HEK293 (cell line): ENCODE measurements around the gene NCOA6.

ENCODE experiments used
- CTCF ChIA-PET: fragments of 350-600 bp; formaldehyde crosslinking; extraction: SDS; loops from one replicate; lab custom pipeline; 2021; ENCODE audit warnings: antibody characterized with exemption; lab: Yijun Ruan, JAX
- POLR2A ChIA-PET: fragments of 300-600 bp; formaldehyde crosslinking; extraction: SDS; loops from one replicate; lab custom pipeline; 2020; ENCODE audit warnings: antibody characterized with exemption, inconsistent platforms; lab: Yijun Ruan, JAX
- H3K27ac ChIP-seq: fragments of 200-500 bp; sonication (Bioruptor generic); 2 replicates; pipeline ENCODE4 v1.5.1; 2014; ENCODE audit warnings: low read depth, low read length, control low read depth, inconsistent platforms; ENCODE audit errors: extremely low read depth
- H3K36me3 ChIP-seq, 2 experiments: fragments of 200-500 bp in 1 of 2; sonication (Bioruptor generic) in 1 of 2; 1 replicate in 1 of 2; 2 replicates in 1 of 2; pipeline ENCODE4 v1.5.1; 2014 to 2017; ENCODE audit warnings: inconsistent platforms in 2 of 2, low read length in 2 of 2; ENCODE audit not compliant: control insufficient read depth in 2 of 2, insufficient read depth in 1 of 2
- H3K4me1 ChIP-seq: fragments of 200-500 bp; sonication (Bioruptor generic); 2 replicates; pipeline ENCODE4 v1.5.1; 2014; ENCODE audit warnings: mild to moderate bottlenecking, low read length, inconsistent platforms; ENCODE audit not compliant: control insufficient read depth, insufficient read depth
- H3K4me3 ChIP-seq: 2 replicates; pipeline ENCODE4 v1.5.1; 2011; ENCODE audit warnings: low read depth, mild to moderate bottlenecking, control low read depth, low read length, moderate library complexity
- H3K9me3 ChIP-seq: fragments of 200-500 bp; sonication (Bioruptor generic); 2 replicates; pipeline ENCODE4 v1.5.1; 2014; ENCODE audit warnings: low read depth, low read length, inconsistent platforms; ENCODE audit not compliant: control insufficient read depth, insufficient read depth
- GLI2 ChIP-seq: fragments of 450-650 bp; formaldehyde crosslinking; IDR thresholded peaks from 2 replicates; pipeline ENCODE4; 2017; ENCODE audit warnings: missing biosample characterization, missing genetic modification characterization, low read depth, borderline replicate concordance
- GLIS1 ChIP-seq: fragments of 450-650 bp; formaldehyde crosslinking; IDR thresholded peaks from 2 replicates; pipeline ENCODE4 v1.5.1; 2016; ENCODE audit warnings: missing biosample characterization, missing genetic modification characterization
- IKZF3 ChIP-seq: fragments of 450-650 bp; IDR thresholded peaks from 2 replicates; pipeline ENCODE4 v1.5.0; 2018; ENCODE audit warnings: missing biosample characterization, mild to moderate bottlenecking, missing genetic modification characterization, moderate library complexity
- KLF1 ChIP-seq: fragments of 450-650 bp; formaldehyde crosslinking; IDR thresholded peaks from 2 replicates; pipeline ENCODE4 v1.5.1; 2016; ENCODE audit warnings: missing biosample characterization, missing genetic modification characterization
- RBAK ChIP-seq: fragments of 450-650 bp; formaldehyde crosslinking; IDR thresholded peaks from 2 replicates; pipeline ENCODE4 v1.5.1; 2016; ENCODE audit warnings: missing biosample characterization, missing genetic modification characterization
- REPIN1 ChIP-seq: fragments of 450-650 bp; formaldehyde crosslinking; IDR thresholded peaks from 2 replicates; pipeline ENCODE4 v1.5.1; 2017; ENCODE audit warnings: missing biosample characterization, missing genetic modification characterization, low read depth
- SCRT2 ChIP-seq: fragments of 450-650 bp; formaldehyde crosslinking; IDR thresholded peaks from 2 replicates; pipeline ENCODE4 v1.5.1; 2016; ENCODE audit warnings: missing biosample characterization, missing genetic modification characterization
- SP2 ChIP-seq: fragments of 450-650 bp; formaldehyde crosslinking; IDR thresholded peaks from 2 replicates; pipeline ENCODE4 v1.5.1; 2016; ENCODE audit warnings: missing biosample characterization, missing genetic modification characterization
- YY2 ChIP-seq: fragments of 450-650 bp; formaldehyde crosslinking; IDR thresholded peaks from 2 replicates; pipeline ENCODE4 v1.5.1; 2016; ENCODE audit warnings: missing biosample characterization, missing genetic modification characterization
- ZBTB21 ChIP-seq: fragments of 450-650 bp; formaldehyde crosslinking; IDR thresholded peaks from 2 replicates; pipeline ENCODE4 v1.5.1; 2017; ENCODE audit warnings: missing biosample characterization, missing genetic modification characterization
- ZFP37 ChIP-seq: fragments of 450-650 bp; formaldehyde crosslinking; IDR thresholded peaks from 2 replicates; pipeline ENCODE4 v1.5.1; 2016; ENCODE audit warnings: missing biosample characterization, missing genetic modification characterization
- ZNF146 ChIP-seq: fragments of 450-650 bp; formaldehyde crosslinking; IDR thresholded peaks from 2 replicates; pipeline ENCODE4 v1.5.1; 2016; ENCODE audit warnings: missing biosample characterization, missing genetic modification characterization
- ZNF16 ChIP-seq: fragments of 450-650 bp; formaldehyde crosslinking; IDR thresholded peaks from 2 replicates; pipeline ENCODE4 v1.5.1; 2016; ENCODE audit warnings: low read depth, missing biosample characterization, missing genetic modification characterization
- ZNF214 ChIP-seq: fragments of 450-650 bp; formaldehyde crosslinking; IDR thresholded peaks from 2 replicates; pipeline ENCODE4 v1.5.1; 2017; ENCODE audit warnings: missing biosample characterization, mild to moderate bottlenecking, missing genetic modification characterization, borderline replicate concordance
- ZNF24 ChIP-seq: fragments of 450-650 bp; formaldehyde crosslinking; IDR thresholded peaks from 2 replicates; pipeline ENCODE4 v1.5.1; 2016; ENCODE audit warnings: missing biosample characterization, missing genetic modification characterization
- ZNF341 ChIP-seq: fragments of 450-650 bp; formaldehyde crosslinking; IDR thresholded peaks from 2 replicates; pipeline ENCODE4; 2016; ENCODE audit warnings: low read depth, missing biosample characterization, missing genetic modification characterization
- ZNF394 ChIP-seq: fragments of 450-650 bp; formaldehyde crosslinking; IDR thresholded peaks from 2 replicates; pipeline ENCODE4 v1.5.1; 2016; ENCODE audit warnings: missing biosample characterization, missing genetic modification characterization, mild to moderate bottlenecking, moderate library complexity, borderline replicate concordance
- ZNF473 ChIP-seq: fragments of 450-650 bp; formaldehyde crosslinking; IDR thresholded peaks from 2 replicates; pipeline ENCODE4 v1.5.1; 2017; ENCODE audit warnings: missing biosample characterization, missing genetic modification characterization
- ZNF654 ChIP-seq: fragments of 450-650 bp; formaldehyde crosslinking; IDR thresholded peaks from 2 replicates; pipeline ENCODE4 v1.5.1; 2016; ENCODE audit warnings: low read depth, missing biosample characterization, missing genetic modification characterization
- ZNF701 ChIP-seq: fragments of 450-650 bp; formaldehyde crosslinking; IDR thresholded peaks from 2 replicates; pipeline ENCODE4 v1.5.1; 2016; ENCODE audit warnings: missing biosample characterization, missing genetic modification characterization
- ZNF785 ChIP-seq: fragments of 450-650 bp; formaldehyde crosslinking; IDR thresholded peaks from 2 replicates; pipeline ENCODE4 v1.5.1; 2016; ENCODE audit warnings: missing biosample characterization, missing genetic modification characterization
- TF ChIP-seq, protein P1 (sequence below): fragments of 450-650 bp; formaldehyde crosslinking; optimal IDR thresholded peaks from 2 replicates; pipeline ENCODE3; 2016; ENCODE audit warnings: missing biosample characterization, mild to moderate bottlenecking, missing genetic modification characterization
- TF ChIP-seq, protein P2 (sequence below): fragments of 450-650 bp; formaldehyde crosslinking; IDR thresholded peaks from 2 replicates; pipeline ENCODE4 v1.5.1; 2016; ENCODE audit warnings: missing biosample characterization, missing genetic modification characterization, low read depth
- TF ChIP-seq, protein P3 (sequence below): fragments of 450-650 bp; formaldehyde crosslinking; IDR thresholded peaks from 2 replicates; pipeline ENCODE4 v1.5.1; 2016; ENCODE audit warnings: missing biosample characterization, missing genetic modification characterization
- TF ChIP-seq, protein P4 (sequence below): fragments of 450-650 bp; formaldehyde crosslinking; IDR thresholded peaks from 2 replicates; pipeline ENCODE4 v1.5.1; 2016; ENCODE audit warnings: missing biosample characterization, missing genetic modification characterization

Gene NCOA6

DNA sequence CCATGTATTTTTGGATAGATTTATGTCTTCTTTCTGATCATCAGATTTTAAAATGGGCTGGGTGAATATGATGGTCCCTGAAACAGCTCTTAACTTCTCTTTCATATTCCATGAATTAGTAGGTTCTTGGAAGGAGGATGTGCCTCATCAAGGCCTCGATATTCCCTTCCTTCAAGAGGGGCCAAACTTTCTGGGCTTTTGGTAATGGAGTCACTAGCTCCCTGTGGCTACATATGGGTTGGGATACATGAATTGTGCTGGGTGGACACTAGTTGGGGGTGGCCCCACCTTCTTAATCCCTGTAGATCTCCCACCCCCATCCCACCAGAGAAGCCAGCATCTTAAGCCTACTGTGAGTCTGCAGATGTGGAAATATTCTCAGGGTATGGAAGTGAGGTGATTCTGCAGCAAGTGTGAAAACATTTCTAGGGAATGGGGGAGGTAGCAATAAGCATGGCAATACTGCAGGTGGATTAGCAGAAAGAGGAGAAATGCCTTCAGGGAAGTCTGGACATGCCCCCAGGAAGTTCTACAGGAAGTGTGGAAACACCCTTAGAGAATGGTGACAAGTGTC, 119.1 kb downstream of the NCOA6 start:
- Histone ChIP-seq H3K27ac (no peak overlapping the region), H3K4me3 (no peak overlapping the region), H3K4me1 (peaks cover 10% of the 10 kb centered on the region), H3K36me3 (peaks cover 0 to 11% of the 10 kb centered on the region in 2 experiments; a peak in 1 of 3 replicates), H3K9me3 (no peaks in the 10 kb centered on the region)
- CTCF ChIA-PET = interaction anchor here (0.6 to 2.1 kb wide), 5 partner anchors 9 to 394 kb away, joined by 3 to 21 read pairs (median 4); no protein-coding TSS in a partner anchor
- POLR2A ChIA-PET = interaction anchor here (0.9 kb wide), 1 partner anchor 29 kb away, joined by 3 read pairs; the partner anchor contains the start of gene PIGU
- TF ChIP-seq, protein P1, sequence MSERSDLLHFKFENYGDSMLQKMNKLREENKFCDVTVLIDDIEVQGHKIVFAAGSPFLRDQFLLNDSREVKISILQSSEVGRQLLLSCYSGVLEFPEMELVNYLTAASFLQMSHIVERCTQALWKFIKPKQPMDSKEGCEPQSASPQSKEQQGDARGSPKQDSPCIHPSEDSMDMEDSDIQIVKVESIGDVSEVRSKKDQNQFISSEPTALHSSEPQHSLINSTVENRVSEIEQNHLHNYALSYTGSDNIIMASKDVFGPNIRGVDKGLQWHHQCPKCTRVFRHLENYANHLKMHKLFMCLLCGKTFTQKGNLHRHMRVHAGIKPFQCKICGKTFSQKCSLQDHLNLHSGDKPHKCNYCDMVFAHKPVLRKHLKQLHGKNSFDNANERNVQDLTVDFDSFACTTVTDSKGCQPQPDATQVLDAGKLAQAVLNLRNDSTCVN (tag by site-specific recombination) = no peak
- TF ChIP-seq GLIS1 (tag by site-specific recombination) = no peak
- no peak for TF ChIP-seq ZNF146 (tag by site-specific recombination)
- TF ChIP-seq ZNF24 (tag by site-specific recombination) = no peak
- no peak for TF ChIP-seq ZNF785 (tag by site-specific recombination)
- no peak for TF ChIP-seq ZNF214 (tag by site-specific recombination)
- TF ChIP-seq ZNF473 (tag by site-specific recombination) = no peak
- TF ChIP-seq, protein P2, sequence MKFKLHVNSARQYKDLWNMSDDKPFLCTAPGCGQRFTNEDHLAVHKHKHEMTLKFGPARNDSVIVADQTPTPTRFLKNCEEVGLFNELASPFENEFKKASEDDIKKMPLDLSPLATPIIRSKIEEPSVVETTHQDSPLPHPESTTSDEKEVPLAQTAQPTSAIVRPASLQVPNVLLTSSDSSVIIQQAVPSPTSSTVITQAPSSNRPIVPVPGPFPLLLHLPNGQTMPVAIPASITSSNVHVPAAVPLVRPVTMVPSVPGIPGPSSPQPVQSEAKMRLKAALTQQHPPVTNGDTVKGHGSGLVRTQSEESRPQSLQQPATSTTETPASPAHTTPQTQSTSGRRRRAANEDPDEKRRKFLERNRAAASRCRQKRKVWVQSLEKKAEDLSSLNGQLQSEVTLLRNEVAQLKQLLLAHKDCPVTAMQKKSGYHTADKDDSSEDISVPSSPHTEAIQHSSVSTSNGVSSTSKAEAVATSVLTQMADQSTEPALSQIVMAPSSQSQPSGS (tag by site-specific recombination) = no peak
- TF ChIP-seq YY2 = no peak

DNA sequence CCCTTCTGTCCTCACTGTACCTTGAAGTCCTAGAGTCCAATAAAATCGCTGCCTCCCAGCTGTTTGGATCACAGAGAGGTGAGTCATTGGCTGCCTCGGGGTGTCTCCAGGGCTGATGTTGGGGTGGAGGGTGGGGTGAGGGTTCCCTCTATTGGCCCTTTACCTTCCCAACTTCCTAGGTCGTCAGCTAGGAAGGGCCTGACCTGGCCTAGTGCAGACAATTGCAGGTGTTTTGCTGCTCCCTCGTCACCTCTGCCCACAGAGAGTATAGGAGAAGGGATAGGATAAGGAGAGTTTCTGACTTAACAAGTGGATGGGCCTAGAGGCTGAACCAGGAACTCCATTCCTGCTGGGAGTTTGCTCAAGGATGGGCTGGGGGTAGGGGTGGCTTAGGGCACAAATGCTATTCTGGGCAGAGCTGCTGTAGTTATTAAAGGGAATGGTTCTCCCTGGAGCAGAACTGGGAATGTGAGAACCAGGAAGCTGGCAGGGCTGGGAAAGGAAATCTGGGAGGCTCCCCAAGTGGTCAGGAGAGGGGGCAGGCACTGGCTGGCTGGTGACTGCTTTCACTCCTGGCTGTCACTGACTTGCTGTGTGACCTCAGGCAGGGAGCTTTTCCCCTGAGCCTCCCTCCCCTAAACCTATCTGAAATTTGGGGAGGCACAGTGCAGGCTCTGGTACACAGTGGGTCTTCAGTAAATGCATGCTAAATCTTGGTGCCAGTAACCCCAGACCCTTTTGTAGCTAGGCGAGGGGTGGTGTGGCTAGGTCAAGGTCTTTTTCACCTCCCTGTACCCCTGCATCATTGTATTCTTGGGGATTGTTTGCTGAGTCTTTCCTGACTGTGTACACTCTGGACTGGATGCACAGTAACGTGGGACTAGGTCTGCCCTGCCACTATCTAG, 119.8 kb downstream of the NCOA6 start:
- H3K27ac ChIP-seq = no peak overlapping the region
- H3K9me3 ChIP-seq = no peaks in the 10 kb centered on the region
- H3K4me1 ChIP-seq = peaks cover 10% of the 10 kb centered on the region
- H3K36me3 ChIP-seq = peaks cover 0 to 3% of the 10 kb centered on the region in 2 experiments; a peak in 1 of 3 replicates
- ChIA-PET CTCF (interaction anchor here (0.6 to 1.2 kb wide), 4 partner anchors 8 to 600 kb away, joined by 3 to 4 read pairs (median 3); no protein-coding TSS in a partner anchor), POLR2A (interaction anchor here (0.9 kb wide), 1 partner anchor 29 kb away, joined by 3 read pairs; the partner anchor contains the start of gene PIGU)
- no peak overlapping the region for H3K4me3 ChIP-seq
- TF ChIP-seq, protein P3, sequence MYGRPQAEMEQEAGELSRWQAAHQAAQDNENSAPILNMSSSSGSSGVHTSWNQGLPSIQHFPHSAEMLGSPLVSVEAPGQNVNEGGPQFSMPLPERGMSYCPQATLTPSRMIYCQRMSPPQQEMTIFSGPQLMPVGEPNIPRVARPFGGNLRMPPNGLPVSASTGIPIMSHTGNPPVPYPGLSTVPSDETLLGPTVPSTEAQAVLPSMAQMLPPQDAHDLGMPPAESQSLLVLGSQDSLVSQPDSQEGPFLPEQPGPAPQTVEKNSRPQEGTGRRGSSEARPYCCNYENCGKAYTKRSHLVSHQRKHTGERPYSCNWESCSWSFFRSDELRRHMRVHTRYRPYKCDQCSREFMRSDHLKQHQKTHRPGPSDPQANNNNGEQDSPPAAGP (tag by site-specific recombination) = no peak
- TF ChIP-seq ZNF701 (tag by site-specific recombination) (no peak), ZBTB21 (tag by site-specific recombination) (no peak), RBAK (tag by site-specific recombination) (no peak), ZFP37 (tag by site-specific recombination) (no peak), ZNF654 (0 out of 2 replicates have a peak, but pooled peaks have one; percentile 22), REPIN1 (tag by site-specific recombination) (no peak), ZNF16 (tag by site-specific recombination) (no peak), ZNF214 (tag by site-specific recombination) (no peak), IKZF3 (tag by site-specific recombination) (peak; percentile 40; the same call in 1 of the 2 replicates), SP2 (tag by site-specific recombination) (0 out of 2 replicates have a peak, but pooled peaks have one; percentile 20), ZNF394 (tag by site-specific recombination) (no peak), GLI2 (tag by site-specific recombination) (no peak), ZNF341 (tag by site-specific recombination) (0 out of 2 replicates have a peak, but pooled peaks have one; percentile 12), SCRT2 (tag by site-specific recombination) (peak; percentile 58), KLF1 (no peak), GLIS1 (tag by site-specific recombination) (peak; percentile 10; the same call in 1 of the 2 replicates)
- TF ChIP-seq, protein P4, sequence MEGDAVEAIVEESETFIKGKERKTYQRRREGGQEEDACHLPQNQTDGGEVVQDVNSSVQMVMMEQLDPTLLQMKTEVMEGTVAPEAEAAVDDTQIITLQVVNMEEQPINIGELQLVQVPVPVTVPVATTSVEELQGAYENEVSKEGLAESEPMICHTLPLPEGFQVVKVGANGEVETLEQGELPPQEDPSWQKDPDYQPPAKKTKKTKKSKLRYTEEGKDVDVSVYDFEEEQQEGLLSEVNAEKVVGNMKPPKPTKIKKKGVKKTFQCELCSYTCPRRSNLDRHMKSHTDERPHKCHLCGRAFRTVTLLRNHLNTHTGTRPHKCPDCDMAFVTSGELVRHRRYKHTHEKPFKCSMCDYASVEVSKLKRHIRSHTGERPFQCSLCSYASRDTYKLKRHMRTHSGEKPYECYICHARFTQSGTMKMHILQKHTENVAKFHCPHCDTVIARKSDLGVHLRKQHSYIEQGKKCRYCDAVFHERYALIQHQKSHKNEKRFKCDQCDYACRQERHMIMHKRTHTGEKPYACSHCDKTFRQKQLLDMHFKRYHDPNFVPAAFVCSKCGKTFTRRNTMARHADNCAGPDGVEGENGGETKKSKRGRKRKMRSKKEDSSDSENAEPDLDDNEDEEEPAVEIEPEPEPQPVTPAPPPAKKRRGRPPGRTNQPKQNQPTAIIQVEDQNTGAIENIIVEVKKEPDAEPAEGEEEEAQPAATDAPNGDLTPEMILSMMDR (tag by site-specific recombination) = peak; percentile 37
